Measurements from ENCODE around the gene USP40.
"Not testable (repeated sequence)": the region's sequence is repeated elsewhere in the genome, so short reads cannot be mapped to it uniquely, and the experiment has no call there.

DNA sequence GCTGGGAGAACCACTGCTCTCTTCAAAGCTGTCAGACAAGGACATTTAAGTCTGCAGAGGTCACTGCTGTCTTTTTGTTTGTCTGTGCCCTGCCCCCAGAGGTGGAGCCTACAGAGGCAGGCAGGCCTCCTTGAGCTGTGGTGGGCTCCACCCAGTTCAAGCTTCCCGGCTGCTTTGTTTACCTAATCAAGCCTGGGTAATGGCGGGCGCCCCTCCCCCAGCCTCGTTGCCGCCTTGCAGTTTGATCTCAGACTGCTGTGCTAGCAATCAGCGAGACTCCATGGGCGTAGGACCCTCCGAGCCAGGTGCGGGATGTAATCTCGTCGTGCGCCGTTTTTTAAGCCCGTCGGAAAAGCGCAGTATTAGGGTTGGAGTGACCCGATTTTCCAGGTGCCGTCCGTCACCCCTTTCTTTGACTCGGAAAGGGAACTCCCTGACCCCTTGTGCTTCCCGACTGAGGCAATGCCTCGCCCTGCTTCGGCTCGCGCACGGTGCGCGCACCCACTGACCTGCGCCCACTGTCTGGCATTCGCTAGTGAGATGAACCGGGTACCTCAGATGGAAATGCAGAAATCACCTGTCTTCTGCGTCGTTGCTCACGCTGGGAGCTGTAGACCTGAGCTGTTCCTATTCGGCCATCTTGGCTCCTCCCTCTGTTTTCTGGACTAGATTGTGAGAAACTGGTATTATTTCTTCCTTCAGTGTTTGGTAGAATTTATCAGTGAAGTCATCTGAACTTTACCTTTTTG lies 16.8 kb upstream of the USP40 start:
- not testable (repeated sequence) for TF ChIP-seq CTCF (IDR thresholded peaks at IDR 0.05; ENCODE audit: low read depth, low read length); EZH2phosphoT487 (IDR thresholded peaks at IDR 0.05; ENCODE audit: low read depth)

Data from OCI-LY3 (cell line).